ENCODE results near the gene LAMA3. TPM values are rescaled to one million over a fixed set of nuclear protein-coding genes. Genes with fewer than 3 reads are reported as not detected.

LAMA3 gene
- total RNA-seq, 1 experiment from 2014 or later, result 5.6 TPM

DNA sequence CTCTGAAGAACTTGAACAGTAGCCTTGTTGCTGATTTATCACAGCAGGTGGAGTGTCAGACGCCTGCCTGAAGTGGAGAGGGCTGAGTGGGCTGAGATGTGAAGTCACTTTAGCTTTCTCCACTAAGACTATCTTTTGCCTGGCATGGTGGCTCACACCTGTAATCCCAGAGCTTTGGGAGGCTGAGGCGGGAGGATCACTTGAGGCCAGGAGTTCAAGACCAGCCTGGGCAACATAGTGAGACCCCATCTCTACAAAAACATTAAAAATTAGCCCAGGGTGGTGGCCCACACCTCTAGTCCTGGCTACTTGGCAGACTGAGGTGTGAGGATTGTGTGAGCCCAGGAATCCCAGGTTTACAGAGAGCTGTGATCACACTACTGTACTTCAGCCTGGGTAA is 264.7 kb downstream of the LAMA3 start:
- Histone ChIP-seq H3K9me3 (ENCODE audit: control insufficient read depth in 1 of 2, insufficient read depth in 1 of 2, low read depth in 1 of 2, low read length in 2 of 2) (no peaks in the 10 kb centered on the region), H2AFZ (ENCODE audit: low read depth, low read length, poor library complexity, severe bottlenecking) (no peak overlapping the region), H3K27ac (ENCODE audit: low read depth, low read length) (no peak overlapping the region), H3K4me1 (ENCODE audit: control insufficient read depth in 1 of 2, insufficient read depth in 2 of 2, low read length in 2 of 2) (no peaks in the 10 kb centered on the region), H3K4me2 (ENCODE audit: low read length) (no peak overlapping the region), H3K9ac (ENCODE audit: low read length) (no peak overlapping the region), H4K20me1 (ENCODE audit: insufficient read depth) (no peaks in the 10 kb centered on the region), H3K36me3 (ENCODE audit: control insufficient read depth in 1 of 2, insufficient read depth in 2 of 2, low read length in 2 of 2) (no peaks in the 10 kb centered on the region), H3K27me3 (ENCODE audit: insufficient read depth, low read length) (no peaks in the 10 kb centered on the region), H3K79me2 (ENCODE audit: insufficient read depth, low read length) (no peaks in the 10 kb centered on the region), H3K9me2 (ENCODE audit: insufficient read depth) (no peaks in the 10 kb centered on the region), H3K4me3 (replicated peaks in 1 of 2; ENCODE audit: low read depth in 1 of 2, low read length in 2 of 2) (no peak overlapping the region)
- ATAC-seq (no peak), DNase-seq (ENCODE audit: low read depth, low spot score) (no peak)
- no peak for TF ChIP-seq SP1 (IDR thresholded peaks at IDR 0.05; ENCODE audit: low read depth)
- no peak for TF ChIP-seq CTCF (IDR thresholded peaks at IDR 0.05 in 2 of 3, conservative IDR thresholded peaks at IDR 0.05 in 1 of 3; ENCODE audit: borderline replicate concordance in 1 of 3, insufficient read depth in 1 of 3, low read depth in 2 of 3, low read length in 2 of 3)
- no peak for TF ChIP-seq ATF3 (IDR thresholded peaks at IDR 0.05)
- TF ChIP-seq, protein P1, sequence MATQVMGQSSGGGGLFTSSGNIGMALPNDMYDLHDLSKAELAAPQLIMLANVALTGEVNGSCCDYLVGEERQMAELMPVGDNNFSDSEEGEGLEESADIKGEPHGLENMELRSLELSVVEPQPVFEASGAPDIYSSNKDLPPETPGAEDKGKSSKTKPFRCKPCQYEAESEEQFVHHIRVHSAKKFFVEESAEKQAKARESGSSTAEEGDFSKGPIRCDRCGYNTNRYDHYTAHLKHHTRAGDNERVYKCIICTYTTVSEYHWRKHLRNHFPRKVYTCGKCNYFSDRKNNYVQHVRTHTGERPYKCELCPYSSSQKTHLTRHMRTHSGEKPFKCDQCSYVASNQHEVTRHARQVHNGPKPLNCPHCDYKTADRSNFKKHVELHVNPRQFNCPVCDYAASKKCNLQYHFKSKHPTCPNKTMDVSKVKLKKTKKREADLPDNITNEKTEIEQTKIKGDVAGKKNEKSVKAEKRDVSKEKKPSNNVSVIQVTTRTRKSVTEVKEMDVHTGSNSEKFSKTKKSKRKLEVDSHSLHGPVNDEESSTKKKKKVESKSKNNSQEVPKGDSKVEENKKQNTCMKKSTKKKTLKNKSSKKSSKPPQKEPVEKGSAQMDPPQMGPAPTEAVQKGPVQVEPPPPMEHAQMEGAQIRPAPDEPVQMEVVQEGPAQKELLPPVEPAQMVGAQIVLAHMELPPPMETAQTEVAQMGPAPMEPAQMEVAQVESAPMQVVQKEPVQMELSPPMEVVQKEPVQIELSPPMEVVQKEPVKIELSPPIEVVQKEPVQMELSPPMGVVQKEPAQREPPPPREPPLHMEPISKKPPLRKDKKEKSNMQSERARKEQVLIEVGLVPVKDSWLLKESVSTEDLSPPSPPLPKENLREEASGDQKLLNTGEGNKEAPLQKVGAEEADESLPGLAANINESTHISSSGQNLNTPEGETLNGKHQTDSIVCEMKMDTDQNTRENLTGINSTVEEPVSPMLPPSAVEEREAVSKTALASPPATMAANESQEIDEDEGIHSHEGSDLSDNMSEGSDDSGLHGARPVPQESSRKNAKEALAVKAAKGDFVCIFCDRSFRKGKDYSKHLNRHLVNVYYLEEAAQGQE (IDR thresholded peaks at IDR 0.05; ENCODE audit: low read depth), result no peak
- no peak for TF ChIP-seq ELF1 (IDR thresholded peaks at IDR 0.05; ENCODE audit: borderline replicate concordance, low read depth)
- no peak for TF ChIP-seq POLR2AphosphoS5 (IDR thresholded peaks at IDR 0.05; ENCODE audit: low read depth, low read length)
- no peak for TF ChIP-seq ZNF274 (IDR thresholded peaks at IDR 0.05; ENCODE audit: low read depth, low read length)
- no peak for TF ChIP-seq MAX (IDR thresholded peaks at IDR 0.05)
- TF ChIP-seq EZH2 (IDR thresholded peaks at IDR 0.05), result no peak
- no peak for TF ChIP-seq SIN3A (IDR thresholded peaks at IDR 0.05; ENCODE audit: low read depth)
- TF ChIP-seq TCF7L2 (IDR thresholded peaks at IDR 0.05; ENCODE audit: borderline replicate concordance, extremely low read depth, insufficient read depth, insufficient read length), result no peak
- no peak for TF ChIP-seq CEBPB (IDR thresholded peaks at IDR 0.05; ENCODE audit: low read depth)
- no peak for TF ChIP-seq POLR2A (IDR thresholded peaks at IDR 0.05; ENCODE audit: borderline replicate concordance, extremely low read depth, insufficient read depth, insufficient read length)
- no peak for TF ChIP-seq ZFX (IDR thresholded peaks at IDR 0.05)
- TF ChIP-seq, protein P2, sequence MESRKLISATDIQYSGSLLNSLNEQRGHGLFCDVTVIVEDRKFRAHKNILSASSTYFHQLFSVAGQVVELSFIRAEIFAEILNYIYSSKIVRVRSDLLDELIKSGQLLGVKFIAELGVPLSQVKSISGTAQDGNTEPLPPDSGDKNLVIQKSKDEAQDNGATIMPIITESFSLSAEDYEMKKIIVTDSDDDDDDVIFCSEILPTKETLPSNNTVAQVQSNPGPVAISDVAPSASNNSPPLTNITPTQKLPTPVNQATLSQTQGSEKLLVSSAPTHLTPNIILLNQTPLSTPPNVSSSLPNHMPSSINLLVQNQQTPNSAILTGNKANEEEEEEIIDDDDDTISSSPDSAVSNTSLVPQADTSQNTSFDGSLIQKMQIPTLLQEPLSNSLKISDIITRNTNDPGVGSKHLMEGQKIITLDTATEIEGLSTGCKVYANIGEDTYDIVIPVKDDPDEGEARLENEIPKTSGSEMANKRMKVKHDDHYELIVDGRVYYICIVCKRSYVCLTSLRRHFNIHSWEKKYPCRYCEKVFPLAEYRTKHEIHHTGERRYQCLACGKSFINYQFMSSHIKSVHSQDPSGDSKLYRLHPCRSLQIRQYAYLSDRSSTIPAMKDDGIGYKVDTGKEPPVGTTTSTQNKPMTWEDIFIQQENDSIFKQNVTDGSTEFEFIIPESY (IDR thresholded peaks at IDR 0.05; ENCODE audit: extremely low read depth, insufficient replicate concordance, low read length), result no peak
- RAD21 ChIA-PET (ENCODE audit: low non-redundant PET in 1 of 2, low total read pairs in 2 of 2, uncharacterized antibody in 2 of 2, unreplicated experiment in 2 of 2), result no interaction called here
- intact Hi-C loops (cut with micrococcal nuclease), result no loop called here
- no TSS peak for BruUV-seq (replicated peaks)
- CTCF ChIA-PET, result no interaction called here
- POLR2A ChIA-PET, result no interaction called here

Measured in HCT116 (cell line).